MM.1S (cell line): Measurements from ENCODE around the gene CDH4.

ENCODE experiments used
- DNase-seq: peaks from one replicate; pipeline ENCODE4 v3.0.0-alpha.2; 2015
- H2AFZ ChIP-seq: fragments of 300-600 bp; sonication (generic); 2 replicates; pipeline ENCODE4 v1.6.0; 2016; ENCODE audit warnings: antibody characterized with exemption, low read length
- H3F3A ChIP-seq: fragments of 300-600 bp; sonication (generic); 2 replicates; pipeline ENCODE4 v1.6.1; 2016; ENCODE audit warnings: mild to moderate bottlenecking, antibody characterized with exemption, low read length, moderate library complexity, mixed read lengths; ENCODE audit not compliant: insufficient read depth
- H3K27ac ChIP-seq: fragments of 300-600 bp; sonication (generic); 2 replicates; pipeline ENCODE4 v1.5.1; 2016; ENCODE audit warnings: mild to moderate bottlenecking, low read length
- H3K27me3 ChIP-seq: fragments of 300-600 bp; sonication (generic); replicated peaks from 2 replicates; pipeline ENCODE4 v1.6.0; 2016; ENCODE audit warnings: low read length; ENCODE audit not compliant: insufficient read depth
- H3K36me3 ChIP-seq: fragments of 300-600 bp; sonication (generic); replicated peaks from 2 replicates; pipeline ENCODE4 v1.6.1; 2016; ENCODE audit warnings: mild to moderate bottlenecking, low read length, mixed read lengths; ENCODE audit not compliant: insufficient read depth
- H3K4me1 ChIP-seq: fragments of 300-600 bp; sonication (generic); 2 replicates; pipeline ENCODE4 v1.6.1; 2016; ENCODE audit warnings: low read length, mixed read lengths
- H3K4me2 ChIP-seq: fragments of 300-600 bp; sonication (generic); 2 replicates; pipeline ENCODE4 v1.6.0; 2016; ENCODE audit warnings: low read depth, low read length
- H3K4me3 ChIP-seq: fragments of 300-600 bp; sonication (generic); 2 replicates; pipeline ENCODE4 v1.5.1; 2016; ENCODE audit warnings: low read length, mixed read lengths
- H3K79me2 ChIP-seq: fragments of 300-600 bp; sonication (generic); 2 replicates; pipeline ENCODE4 v1.6.1; 2016; ENCODE audit warnings: mixed run types, low read length, mixed read lengths
- H3K9ac ChIP-seq: fragments of 300-600 bp; sonication (generic); 2 replicates; pipeline ENCODE4 v1.6.1; 2016; ENCODE audit warnings: low read length, mixed read lengths
- H3K9me2 ChIP-seq: fragments of 300-600 bp; sonication (generic); replicated peaks from 2 replicates; pipeline ENCODE4 v1.6.1; 2016; ENCODE audit warnings: mild to moderate bottlenecking, low read length, mixed read lengths; ENCODE audit not compliant: insufficient read depth
- H3K9me3 ChIP-seq: fragments of 300-600 bp; sonication (generic); replicated peaks from 2 replicates; pipeline ENCODE4 v1.6.1; 2016; ENCODE audit warnings: mild to moderate bottlenecking, low read length, mixed read lengths; ENCODE audit not compliant: insufficient read depth
- H4K20me1 ChIP-seq: fragments of 300-600 bp; sonication (generic); 2 replicates; pipeline ENCODE4 v1.6.1; 2016; ENCODE audit warnings: mild to moderate bottlenecking, low read length, moderate library complexity, mixed read lengths; ENCODE audit not compliant: insufficient read depth
- CTCF ChIP-seq: fragments of 300-600 bp; sonication (generic); IDR thresholded peaks from 2 replicates; pipeline ENCODE4 v1.5.1; 2016; ENCODE audit warnings: antibody characterized with exemption, low read length, mixed read lengths
- EZH2 ChIP-seq: fragments of 300-600 bp; sonication (generic); optimal IDR thresholded peaks from 2 replicates; pipeline ENCODE3; 2017; ENCODE audit warnings: low read depth, mild to moderate bottlenecking, antibody characterized with exemption, low read length, mixed read lengths
- EZH2phosphoT487 ChIP-seq: fragments of 300-600 bp; sonication (generic); IDR thresholded peaks from 2 replicates; pipeline ENCODE4 v1.6.1; 2018; ENCODE audit warnings: antibody characterized with exemption, low read length

Gene CDH4

GRCh38 chr20:61702246-61702645 lies 450.2 kb downstream of the CDH4 start:
- no peaks in the 10 kb centered on the region for H3K9me2 ChIP-seq
- H3K9ac ChIP-seq = no peak overlapping the region
- no peaks in the 10 kb centered on the region for H3K4me1 ChIP-seq
- H3K4me3 ChIP-seq = no peak overlapping the region
- peaks cover 100% of the 10 kb centered on the region for H3K27me3 ChIP-seq
- H3K79me2 ChIP-seq = no peaks in the 10 kb centered on the region
- no peak for DNase-seq
- TF ChIP-seq EZH2phosphoT487 (no peak), CTCF (no peak), EZH2 (no peak)
- no peaks in the 10 kb centered on the region for H3K36me3 ChIP-seq
- no peak overlapping the region for H2AFZ ChIP-seq
- no peak overlapping the region for H3K27ac ChIP-seq
- no peaks in the 10 kb centered on the region for H4K20me1 ChIP-seq
- H3K9me3 ChIP-seq = no peaks in the 10 kb centered on the region
- no peaks in the 10 kb centered on the region for H3F3A ChIP-seq
- no peak overlapping the region for H3K4me2 ChIP-seq

GRCh38 chr20:61704661-61705060 lies 452.6 kb downstream of the CDH4 start:
- Histone ChIP-seq H3F3A (no peaks in the 10 kb centered on the region), H3K9me3 (no peaks in the 10 kb centered on the region), H3K4me3 (no peak overlapping the region), H3K9me2 (no peaks in the 10 kb centered on the region), H3K9ac (no peak overlapping the region), H3K36me3 (no peaks in the 10 kb centered on the region), H3K79me2 (no peaks in the 10 kb centered on the region), H3K4me1 (no peaks in the 10 kb centered on the region), H3K4me2 (no peak overlapping the region), H4K20me1 (no peaks in the 10 kb centered on the region), H2AFZ (no peak overlapping the region), H3K27me3 (peaks cover 100% of the 10 kb centered on the region), H3K27ac (no peak overlapping the region)
- no peak for DNase-seq
- TF ChIP-seq CTCF (no peak), EZH2phosphoT487 (no peak), EZH2 (no peak)

- no peaks in the 10 kb centered on the region for H3K9me3 ChIP-seq
- no peaks in the 10 kb centered on the region for H3K36me3 ChIP-seq
- H3K4me2 ChIP-seq = no peak overlapping the region
- H4K20me1 ChIP-seq = no peaks in the 10 kb centered on the region
- DNase-seq = no peak
- H3K4me1 ChIP-seq = no peaks in the 10 kb centered on the region
- no peaks in the 10 kb centered on the region for H3K9me2 ChIP-seq
- H3F3A ChIP-seq = no peaks in the 10 kb centered on the region
- H3K27me3 ChIP-seq = peaks cover 100% of the 10 kb centered on the region
- H3K79me2 ChIP-seq = no peaks in the 10 kb centered on the region
- no peak overlapping the region for H3K4me3 ChIP-seq
- H2AFZ ChIP-seq = no peak overlapping the region
- TF ChIP-seq CTCF (no peak), EZH2 (peak; percentile 44), EZH2phosphoT487 (no peak)
- no peak overlapping the region for H3K9ac ChIP-seq
- H3K27ac ChIP-seq = no peak overlapping the region
Measured at GRCh38 chr20:61705386-61706258, 453.6 kb downstream of the CDH4 start.
